ENCODE data around the gene OPN1MW2.
"Not testable (repeated sequence)": the region's sequence is repeated elsewhere in the genome, so short reads cannot be mapped to it uniquely, and the experiment has no call there.

GRCh38 chrX:154194316-154194715 is 25.2 kb upstream of the OPN1MW2 start:
- TF ChIP-seq POLR2A (IDR thresholded peaks at IDR 0.05); POLR2AphosphoS5 (IDR thresholded peaks at IDR 0.05); CTCF (IDR thresholded peaks at IDR 0.05); EP300 (IDR thresholded peaks at IDR 0.05; ENCODE audit: low read depth): not testable (repeated sequence)
